MM.1S (cell line): Measurements from ENCODE around the gene ABCC8.

Experiments
- DNase-seq: peaks from one replicate; pipeline ENCODE4 v3.0.0-alpha.2; 2015
- H2AFZ ChIP-seq: fragments of 300-600 bp; sonication (generic); 2 replicates; pipeline ENCODE4 v1.6.0; 2016; ENCODE audit warnings: antibody characterized with exemption, low read length
- H3F3A ChIP-seq: fragments of 300-600 bp; sonication (generic); 2 replicates; pipeline ENCODE4 v1.6.1; 2016; ENCODE audit warnings: mild to moderate bottlenecking, antibody characterized with exemption, low read length, moderate library complexity, mixed read lengths; ENCODE audit not compliant: insufficient read depth
- H3K27ac ChIP-seq: fragments of 300-600 bp; sonication (generic); 2 replicates; pipeline ENCODE4 v1.5.1; 2016; ENCODE audit warnings: mild to moderate bottlenecking, low read length
- H3K27me3 ChIP-seq: fragments of 300-600 bp; sonication (generic); replicated peaks from 2 replicates; pipeline ENCODE4 v1.6.0; 2016; ENCODE audit warnings: low read length; ENCODE audit not compliant: insufficient read depth
- H3K36me3 ChIP-seq: fragments of 300-600 bp; sonication (generic); replicated peaks from 2 replicates; pipeline ENCODE4 v1.6.1; 2016; ENCODE audit warnings: mild to moderate bottlenecking, low read length, mixed read lengths; ENCODE audit not compliant: insufficient read depth
- H3K4me1 ChIP-seq: fragments of 300-600 bp; sonication (generic); 2 replicates; pipeline ENCODE4 v1.6.1; 2016; ENCODE audit warnings: low read length, mixed read lengths
- H3K4me2 ChIP-seq: fragments of 300-600 bp; sonication (generic); 2 replicates; pipeline ENCODE4 v1.6.0; 2016; ENCODE audit warnings: low read depth, low read length
- H3K4me3 ChIP-seq: fragments of 300-600 bp; sonication (generic); 2 replicates; pipeline ENCODE4 v1.5.1; 2016; ENCODE audit warnings: low read length, mixed read lengths
- H3K79me2 ChIP-seq: fragments of 300-600 bp; sonication (generic); 2 replicates; pipeline ENCODE4 v1.6.1; 2016; ENCODE audit warnings: mixed run types, low read length, mixed read lengths
- H3K9ac ChIP-seq: fragments of 300-600 bp; sonication (generic); 2 replicates; pipeline ENCODE4 v1.6.1; 2016; ENCODE audit warnings: low read length, mixed read lengths
- H3K9me2 ChIP-seq: fragments of 300-600 bp; sonication (generic); replicated peaks from 2 replicates; pipeline ENCODE4 v1.6.1; 2016; ENCODE audit warnings: mild to moderate bottlenecking, low read length, mixed read lengths; ENCODE audit not compliant: insufficient read depth
- H3K9me3 ChIP-seq: fragments of 300-600 bp; sonication (generic); replicated peaks from 2 replicates; pipeline ENCODE4 v1.6.1; 2016; ENCODE audit warnings: mild to moderate bottlenecking, low read length, mixed read lengths; ENCODE audit not compliant: insufficient read depth
- H4K20me1 ChIP-seq: fragments of 300-600 bp; sonication (generic); 2 replicates; pipeline ENCODE4 v1.6.1; 2016; ENCODE audit warnings: mild to moderate bottlenecking, low read length, moderate library complexity, mixed read lengths; ENCODE audit not compliant: insufficient read depth
- CTCF ChIP-seq: fragments of 300-600 bp; sonication (generic); IDR thresholded peaks from 2 replicates; pipeline ENCODE4 v1.5.1; 2016; ENCODE audit warnings: antibody characterized with exemption, low read length, mixed read lengths
- EZH2 ChIP-seq: fragments of 300-600 bp; sonication (generic); optimal IDR thresholded peaks from 2 replicates; pipeline ENCODE3; 2017; ENCODE audit warnings: low read depth, mild to moderate bottlenecking, antibody characterized with exemption, low read length, mixed read lengths
- EZH2phosphoT487 ChIP-seq: fragments of 300-600 bp; sonication (generic); IDR thresholded peaks from 2 replicates; pipeline ENCODE4 v1.6.1; 2018; ENCODE audit warnings: antibody characterized with exemption, low read length

Gene ABCC8

GRCh38 chr11:17389957-17390649 is 86.5 kb downstream of the ABCC8 start:
- H3K9me3 ChIP-seq = no peaks in the 10 kb centered on the region
- TF ChIP-seq CTCF (no peak), EZH2phosphoT487 (no peak), EZH2 (no peak)
- peak overlapping the region; percentile 70 for H3K9ac ChIP-seq
- H3K4me2 ChIP-seq = peak overlapping the region; percentile 80
- H3K4me1 ChIP-seq = peaks cover 49% of the 10 kb centered on the region
- H3K4me3 ChIP-seq = peak overlapping the region; percentile 62
- no peaks in the 10 kb centered on the region for H4K20me1 ChIP-seq
- H3F3A ChIP-seq = peaks cover 18% of the 10 kb centered on the region
- no peaks in the 10 kb centered on the region for H3K9me2 ChIP-seq
- H3K36me3 ChIP-seq = no peaks in the 10 kb centered on the region
- peak overlapping the region; percentile 79 for H3K27ac ChIP-seq
- H2AFZ ChIP-seq = peak overlapping the region; percentile 84
- H3K27me3 ChIP-seq = no peaks in the 10 kb centered on the region
- no peak for DNase-seq
- 0 out of 2 replicates have a peak, but pooled peaks cover 11% of the 10 kb centered on the region for H3K79me2 ChIP-seq

GRCh38 chr11:17389211-17389956 is 87.3 kb downstream of the ABCC8 start:
- Histone ChIP-seq H3K9me2 (no peaks in the 10 kb centered on the region), H3K4me3 (peak overlapping the region; percentile 62), H3K9ac (peak overlapping the region; percentile 70), H3K36me3 (no peaks in the 10 kb centered on the region), H3K79me2 (0 out of 2 replicates have a peak, but pooled peaks cover 11% of the 10 kb centered on the region), H4K20me1 (no peaks in the 10 kb centered on the region), H3F3A (peaks cover 18% of the 10 kb centered on the region), H3K9me3 (no peaks in the 10 kb centered on the region), H3K27me3 (no peaks in the 10 kb centered on the region), H3K4me1 (peaks cover 49% of the 10 kb centered on the region), H2AFZ (peak overlapping the region; percentile 84), H3K27ac (peak overlapping the region; percentile 79), H3K4me2 (peak overlapping the region; percentile 80)
- no peak for TF ChIP-seq EZH2phosphoT487
- TF ChIP-seq CTCF = peak; percentile 43
- no peak for TF ChIP-seq EZH2
- DNase-seq = peak; percentile 83

GRCh38 chr11:17388609-17389210 is 87.9 kb downstream of the ABCC8 start, which contains the start of gene KCNJ11:
KCNJ11 (minus strand) TSS chr11:17388659; CDS start chr11:17388091, 568 bp downstream.
- Histone ChIP-seq H3K27ac (peak within 1 kb of the TSS; percentile 79), H3K9me3 (no peaks in the 10 kb centered on the region), H3K27me3 (no peaks in the 10 kb centered on the region), H3K9me2 (no peaks in the 10 kb centered on the region), H3F3A (peaks cover 18% of the 10 kb centered on the region), H2AFZ (peak within 1 kb of the TSS; percentile 84; the same call in 1 of the 2 replicates), H3K4me2 (peak within 1 kb of the TSS; percentile 80), H3K4me1 (peaks cover 49% of the 10 kb centered on the region), H3K79me2 (0 out of 2 replicates have a peak, but pooled peaks cover 11% of the 10 kb centered on the region), H3K9ac (peak within 1 kb of the TSS; percentile 70), H3K4me3 (peak within 1 kb of the TSS; percentile 62), H4K20me1 (no peaks in the 10 kb centered on the region), H3K36me3 (no peaks in the 10 kb centered on the region)
- DNase-seq = no peak
- TF ChIP-seq EZH2phosphoT487 (no peak), EZH2 (no peak), CTCF (no peak)
